Measurements from ENCODE around the gene MSH5.

GRCh38 chr6:31712296-31712695, 27.5 kb upstream of the MSH5 start:
- TF ChIP-seq, protein P1, sequence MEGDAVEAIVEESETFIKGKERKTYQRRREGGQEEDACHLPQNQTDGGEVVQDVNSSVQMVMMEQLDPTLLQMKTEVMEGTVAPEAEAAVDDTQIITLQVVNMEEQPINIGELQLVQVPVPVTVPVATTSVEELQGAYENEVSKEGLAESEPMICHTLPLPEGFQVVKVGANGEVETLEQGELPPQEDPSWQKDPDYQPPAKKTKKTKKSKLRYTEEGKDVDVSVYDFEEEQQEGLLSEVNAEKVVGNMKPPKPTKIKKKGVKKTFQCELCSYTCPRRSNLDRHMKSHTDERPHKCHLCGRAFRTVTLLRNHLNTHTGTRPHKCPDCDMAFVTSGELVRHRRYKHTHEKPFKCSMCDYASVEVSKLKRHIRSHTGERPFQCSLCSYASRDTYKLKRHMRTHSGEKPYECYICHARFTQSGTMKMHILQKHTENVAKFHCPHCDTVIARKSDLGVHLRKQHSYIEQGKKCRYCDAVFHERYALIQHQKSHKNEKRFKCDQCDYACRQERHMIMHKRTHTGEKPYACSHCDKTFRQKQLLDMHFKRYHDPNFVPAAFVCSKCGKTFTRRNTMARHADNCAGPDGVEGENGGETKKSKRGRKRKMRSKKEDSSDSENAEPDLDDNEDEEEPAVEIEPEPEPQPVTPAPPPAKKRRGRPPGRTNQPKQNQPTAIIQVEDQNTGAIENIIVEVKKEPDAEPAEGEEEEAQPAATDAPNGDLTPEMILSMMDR (IDR thresholded peaks at IDR 0.05) = no peak
- TF ChIP-seq, protein P2, sequence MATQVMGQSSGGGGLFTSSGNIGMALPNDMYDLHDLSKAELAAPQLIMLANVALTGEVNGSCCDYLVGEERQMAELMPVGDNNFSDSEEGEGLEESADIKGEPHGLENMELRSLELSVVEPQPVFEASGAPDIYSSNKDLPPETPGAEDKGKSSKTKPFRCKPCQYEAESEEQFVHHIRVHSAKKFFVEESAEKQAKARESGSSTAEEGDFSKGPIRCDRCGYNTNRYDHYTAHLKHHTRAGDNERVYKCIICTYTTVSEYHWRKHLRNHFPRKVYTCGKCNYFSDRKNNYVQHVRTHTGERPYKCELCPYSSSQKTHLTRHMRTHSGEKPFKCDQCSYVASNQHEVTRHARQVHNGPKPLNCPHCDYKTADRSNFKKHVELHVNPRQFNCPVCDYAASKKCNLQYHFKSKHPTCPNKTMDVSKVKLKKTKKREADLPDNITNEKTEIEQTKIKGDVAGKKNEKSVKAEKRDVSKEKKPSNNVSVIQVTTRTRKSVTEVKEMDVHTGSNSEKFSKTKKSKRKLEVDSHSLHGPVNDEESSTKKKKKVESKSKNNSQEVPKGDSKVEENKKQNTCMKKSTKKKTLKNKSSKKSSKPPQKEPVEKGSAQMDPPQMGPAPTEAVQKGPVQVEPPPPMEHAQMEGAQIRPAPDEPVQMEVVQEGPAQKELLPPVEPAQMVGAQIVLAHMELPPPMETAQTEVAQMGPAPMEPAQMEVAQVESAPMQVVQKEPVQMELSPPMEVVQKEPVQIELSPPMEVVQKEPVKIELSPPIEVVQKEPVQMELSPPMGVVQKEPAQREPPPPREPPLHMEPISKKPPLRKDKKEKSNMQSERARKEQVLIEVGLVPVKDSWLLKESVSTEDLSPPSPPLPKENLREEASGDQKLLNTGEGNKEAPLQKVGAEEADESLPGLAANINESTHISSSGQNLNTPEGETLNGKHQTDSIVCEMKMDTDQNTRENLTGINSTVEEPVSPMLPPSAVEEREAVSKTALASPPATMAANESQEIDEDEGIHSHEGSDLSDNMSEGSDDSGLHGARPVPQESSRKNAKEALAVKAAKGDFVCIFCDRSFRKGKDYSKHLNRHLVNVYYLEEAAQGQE (IDR thresholded peaks at IDR 0.05; ENCODE audit: insufficient read depth in 1 of 2, low read depth in 2 of 2, low read length in 1 of 2) = no peak
- TF ChIP-seq POLR2AphosphoS5 (IDR thresholded peaks at IDR 0.05; ENCODE audit: low read depth, low read length) = no peak
- TF ChIP-seq TCF7L2 (IDR thresholded peaks at IDR 0.05; ENCODE audit: low read depth, low read length) = no peak

Data from Panc1 (cell line).